Fibroblast of skin of right quadriceps (primary cell): ENCODE measurements around the gene PRSS16.
"Not testable (repeated sequence)": the region's sequence is repeated elsewhere in the genome, so short reads cannot be mapped to it uniquely, and the experiment has no call there.

Source experiments
- DNase-seq: peaks from one replicate; pipeline ENCODE4 v3.0.0-alpha.2; 2013

The PRSS16 gene

GRCh38 chr6:27242589-27243265, 4.8 kb upstream of the PRSS16 start:
- no peak for DNase-seq

DNA sequence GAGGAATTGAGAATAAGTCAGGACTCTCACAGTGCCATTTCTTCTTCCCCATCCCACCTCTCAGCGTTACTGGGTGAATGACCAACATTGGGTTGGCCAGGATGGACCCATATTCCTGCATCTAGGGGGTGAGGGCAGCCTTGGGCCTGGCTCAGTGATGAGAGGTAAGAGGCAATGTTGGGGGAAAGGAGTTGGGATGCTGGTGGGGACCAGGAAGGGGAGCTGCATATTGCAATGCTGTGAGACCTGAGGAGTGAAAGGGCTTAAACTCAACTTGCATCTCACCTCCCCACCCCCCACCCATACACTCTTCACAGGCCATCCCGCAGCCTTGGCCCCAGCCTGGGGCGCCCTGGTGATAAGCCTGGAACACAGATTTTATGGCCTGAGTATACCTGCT, 1.3 kb downstream of the PRSS16 start:
- DNase-seq: no peak

GRCh38 chr6:27250277-27251111, 3.0 kb downstream of the PRSS16 start:
- DNase-seq: no peak

DNA sequence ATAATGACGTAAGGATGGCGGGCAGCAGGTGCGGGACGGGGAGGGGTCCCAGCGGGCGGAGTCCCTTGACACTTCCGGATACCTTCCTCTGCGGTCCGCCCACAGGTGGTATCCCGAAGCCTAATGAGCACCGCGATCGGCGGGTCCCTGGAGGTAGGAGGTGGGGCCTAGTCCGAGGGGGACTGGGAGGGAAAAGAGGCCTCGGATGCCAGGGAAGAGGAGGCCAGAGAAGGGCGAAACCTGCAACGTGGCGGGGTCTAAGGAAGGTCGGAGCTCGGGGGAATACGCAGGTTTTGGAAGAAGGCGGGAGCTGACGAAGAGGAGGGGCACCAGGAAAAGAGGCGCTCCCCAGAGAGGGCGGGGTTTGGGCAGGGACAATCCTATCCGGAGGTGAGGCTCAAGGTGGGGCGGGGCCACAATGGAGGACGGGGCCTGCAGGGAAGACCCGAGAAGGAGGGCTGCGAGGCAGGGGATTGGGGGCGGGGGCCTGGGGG, 3.7 kb downstream of the PRSS16 start:
- DNase-seq: peak; percentile 35

GRCh38 chr6:27251606-27252251, 4.2 kb downstream of the PRSS16 start:
- DNase-seq: peak; percentile 46

- no peak for DNase-seq
Observed at GRCh38 chr6:27254566-27254965, 7.1 kb downstream of the PRSS16 start.

GRCh38 chr6:27255866-27256265, 8.4 kb downstream of the PRSS16 start:
- no peak for DNase-seq

GRCh38 chr6:27260369-27260768, 12.9 kb downstream of the PRSS16 start:
- DNase-seq: no peak

DNA sequence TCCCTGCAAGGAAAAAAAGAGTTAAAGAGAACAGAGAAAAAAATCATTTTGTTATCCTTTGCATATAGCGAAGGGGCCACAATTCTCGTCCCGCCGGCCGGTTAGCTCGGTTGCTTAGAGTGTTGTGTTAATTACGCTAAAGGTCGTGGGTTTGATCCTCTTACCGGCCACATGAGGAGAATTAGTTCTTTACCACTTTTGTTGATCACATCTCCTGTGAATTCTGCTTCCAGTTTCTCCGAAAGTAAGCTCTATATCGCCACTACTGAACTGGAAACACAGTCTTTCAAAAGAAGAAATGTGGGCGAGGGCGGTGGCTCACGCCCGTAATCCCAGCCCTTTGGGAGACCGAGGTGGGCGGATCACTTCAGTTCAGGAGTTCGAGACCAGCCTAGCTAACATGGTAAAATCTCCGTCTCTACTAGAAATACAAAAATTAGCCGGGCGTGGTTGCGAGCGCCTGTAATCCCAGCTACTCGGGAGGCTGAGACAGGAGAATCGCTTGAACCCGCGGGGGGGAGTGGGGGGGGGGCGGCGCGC, 13.4 kb downstream of the PRSS16 start:
- no peak for DNase-seq

GRCh38 chr6:27263886-27264285, 16.4 kb downstream of the PRSS16 start:
- DNase-seq: no peak

DNA sequence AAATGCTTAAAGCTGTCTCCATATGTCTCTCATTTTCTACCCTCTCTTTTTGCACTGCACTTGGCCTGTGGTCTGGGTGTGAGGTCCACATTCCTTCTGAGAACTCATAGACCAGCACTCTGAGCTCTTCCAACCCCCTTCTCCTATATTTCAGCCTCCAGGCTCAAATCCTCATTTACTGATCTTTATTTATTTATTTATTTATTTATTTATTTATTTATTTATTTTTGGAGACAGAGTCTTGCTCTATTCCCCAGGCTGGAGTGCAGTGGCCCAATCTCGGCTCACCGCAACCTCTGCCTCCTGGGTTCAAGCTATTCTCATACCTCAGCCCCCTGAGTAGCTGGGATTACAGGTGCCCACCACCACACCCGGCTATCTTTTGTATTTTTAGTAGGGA, 19.5 kb downstream of the PRSS16 start:
- DNase-seq: not testable (repeated sequence)

GRCh38 chr6:27267857-27268434, 20.4 kb downstream of the PRSS16 start:
- no peak for DNase-seq

DNA sequence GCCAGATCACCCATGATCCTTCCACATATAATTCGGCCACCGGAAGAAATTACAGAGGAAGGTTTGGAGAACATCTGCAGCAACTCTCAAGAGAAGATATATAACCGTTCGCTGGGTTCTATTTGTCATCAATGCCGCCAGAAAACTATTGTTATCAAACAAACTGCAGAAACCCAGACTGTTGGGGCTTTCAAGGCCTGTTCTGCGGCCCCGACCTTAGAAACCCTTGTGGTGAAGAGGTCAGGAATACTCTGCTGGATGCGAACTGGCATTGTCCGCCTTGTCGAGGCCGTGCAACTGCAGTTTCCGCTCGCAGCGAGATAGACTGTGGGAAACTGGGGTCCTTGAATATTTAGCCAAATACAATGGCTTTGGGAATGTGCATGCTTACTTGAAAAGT, 21.3 kb downstream of the PRSS16 start:
- DNase-seq: no peak

DNA sequence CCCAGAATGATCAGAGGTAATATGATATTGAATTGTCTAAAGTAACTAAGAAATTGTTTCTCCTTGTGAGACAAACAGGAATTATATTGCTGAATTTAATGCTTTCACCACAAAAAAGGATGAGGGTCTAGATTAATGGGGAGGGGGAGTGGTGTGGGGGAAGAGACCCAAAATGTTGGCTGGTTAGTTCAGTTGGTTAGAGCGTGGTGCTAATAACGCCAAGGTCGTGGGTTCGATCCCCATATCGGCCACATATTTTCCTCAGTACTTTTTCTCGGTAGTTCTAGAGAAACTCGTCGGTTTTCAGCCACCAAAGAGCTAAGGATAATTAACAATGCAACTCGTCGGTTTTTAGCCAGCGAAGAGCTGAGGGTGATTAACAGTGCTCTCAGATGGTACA, 26.3 kb downstream of the PRSS16 start:
- DNase-seq: no peak

DNA sequence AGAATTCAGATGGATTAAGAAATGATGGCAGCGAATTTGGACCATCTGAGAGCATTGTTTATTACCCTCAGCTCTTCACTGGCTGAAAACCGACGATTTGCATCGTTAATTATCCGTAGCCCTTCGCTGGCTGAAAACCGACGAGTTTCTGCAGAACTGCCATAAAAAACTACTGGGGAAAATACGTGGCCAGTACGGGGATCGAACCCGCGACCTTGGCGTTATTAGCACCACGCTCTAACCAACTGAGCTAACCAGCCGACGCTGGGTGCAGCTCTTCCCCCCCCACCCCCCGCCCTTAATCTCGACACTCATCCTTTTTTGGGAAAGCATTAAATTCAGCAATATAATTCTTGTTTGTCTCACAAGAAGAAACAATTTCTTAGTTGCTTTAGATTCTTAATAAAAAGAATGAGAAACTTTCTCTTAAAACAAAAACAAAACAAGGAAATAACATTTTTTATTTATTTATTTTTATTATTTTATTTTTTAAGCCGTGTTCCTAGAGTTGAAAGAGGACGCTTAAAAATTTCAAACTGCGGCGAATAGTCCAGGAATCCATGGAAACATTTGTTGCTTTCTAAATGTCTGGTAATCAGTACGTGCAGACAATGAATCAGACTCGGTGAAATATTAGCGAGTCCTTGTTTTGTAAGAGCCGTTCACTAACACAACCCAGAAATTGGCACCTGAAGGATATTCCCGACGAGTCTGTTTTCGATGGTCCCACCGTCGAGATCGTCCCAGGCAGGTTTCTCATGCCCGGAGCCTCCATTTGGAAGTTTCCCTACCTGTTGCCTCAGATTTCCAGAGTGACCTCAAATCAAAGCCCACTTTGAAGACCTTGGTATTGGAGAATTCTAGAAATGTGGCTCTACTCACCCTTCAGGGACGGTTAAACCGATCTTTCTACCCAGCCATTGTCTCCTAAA, 27.8 kb downstream of the PRSS16 start:
- peak; percentile 20 for DNase-seq

DNA sequence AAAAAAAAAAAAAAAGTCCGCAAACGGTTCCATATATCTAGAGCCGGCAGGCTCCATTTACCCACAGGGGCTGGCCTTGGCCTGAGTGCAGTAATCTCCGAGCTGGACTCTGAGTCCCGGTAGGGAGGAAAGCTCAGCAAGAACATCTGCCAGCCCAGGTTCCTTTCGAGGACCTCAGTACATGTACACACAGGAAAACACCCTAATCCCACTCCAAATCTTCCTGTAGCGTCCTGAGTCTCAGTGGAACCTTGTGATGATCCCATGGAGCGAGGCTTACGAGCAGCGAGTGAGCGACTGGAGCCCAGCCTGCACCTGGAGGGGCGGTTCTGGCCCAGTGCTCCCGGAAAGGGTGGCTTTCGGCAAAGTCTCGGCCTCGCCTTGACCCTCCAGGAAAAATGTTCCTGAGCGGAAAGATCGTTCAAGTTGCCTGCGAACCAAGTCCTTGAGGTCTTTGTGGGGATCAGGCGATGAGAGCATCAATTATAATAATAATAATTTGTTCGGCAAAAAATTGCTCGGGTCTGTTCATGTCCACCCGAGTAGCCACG, 32.1 kb downstream of the PRSS16 start:
- DNase-seq: no peak

DNA sequence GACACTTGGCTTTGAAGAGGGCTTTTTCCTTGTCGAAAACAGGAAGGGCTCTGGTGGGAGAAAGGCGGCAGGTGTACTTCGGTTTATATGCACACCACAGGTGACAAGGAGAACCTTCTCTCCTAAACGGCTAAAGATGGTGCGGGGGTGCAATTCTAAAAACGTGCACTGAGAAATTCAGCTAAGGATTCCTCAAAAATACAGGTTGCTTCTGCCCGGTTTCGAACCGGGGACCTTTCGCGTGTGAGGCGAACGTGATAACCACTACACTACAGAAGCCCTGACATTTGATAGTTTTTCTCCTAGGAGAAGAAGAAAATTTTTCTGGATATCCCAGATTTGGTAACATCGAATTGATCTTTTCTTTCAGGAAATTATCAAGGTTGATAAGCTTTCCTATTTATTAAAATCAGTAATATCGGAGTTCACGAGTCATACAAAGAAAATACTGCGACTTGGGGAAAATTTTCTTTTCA, 32.6 kb downstream of the PRSS16 start:
- DNase-seq: peak; percentile 58

- DNase-seq: no peak
Observed at GRCh38 chr6:27280540-27281000, 33.1 kb downstream of the PRSS16 start.

- no peak for DNase-seq
Observed at GRCh38 chr6:27281105-27281539, 33.6 kb downstream of the PRSS16 start.

GRCh38 chr6:27281569-27281968, 34.1 kb downstream of the PRSS16 start:
- DNase-seq: no peak

- no peak for DNase-seq
Observed at GRCh38 chr6:27283279-27283678, 35.8 kb downstream of the PRSS16 start.
